ENCODE measurements around the gene ANO1.

GRCh38 chr11:70132641-70133040 lies 54.5 kb downstream of the ANO1 start:
- TF ChIP-seq CTCF (IDR thresholded peaks at IDR 0.05; ENCODE audit: low read length) (no peak), EZH2 (optimal IDR thresholded peaks at IDR 0.05; ENCODE audit: low read depth, low read length) (no peak), EZH2phosphoT487 (IDR thresholded peaks at IDR 0.05; ENCODE audit: low read length) (no peak)
